Endothelial cell of hepatic sinusoid (primary cell): ENCODE measurements around the gene ACVRL1.

Experiments
- in situ Hi-C: cut with HindIII; loops from 2 replicates; pipeline ENCODE4 v1.10.0; 2017; ENCODE audit warnings: low sequenced_read_pairs

ACVRL1 gene

GRCh38 chr12:51932218-51933076 is 25.1 kb downstream of the ACVRL1 start:
- in situ Hi-C loops, result no loop called here

GRCh38 chr12:51934080-51934479 is 26.8 kb downstream of the ACVRL1 start:
- in situ Hi-C loops, result no loop called here

GRCh38 chr12:51937926-51938325 is 30.6 kb downstream of the ACVRL1 start:
- in situ Hi-C loops, result no loop called here

- in situ Hi-C loops, result no loop called here
Measured at GRCh38 chr12:51938726-51939125, 31.4 kb downstream of the ACVRL1 start.

GRCh38 chr12:51941011-51941581 is 33.8 kb downstream of the ACVRL1 start:
- in situ Hi-C loops, result no loop called here

GRCh38 chr12:51941604-51942003 is 34.3 kb downstream of the ACVRL1 start:
- in situ Hi-C loops, result no loop called here

GRCh38 chr12:51942056-51942455 is 34.8 kb downstream of the ACVRL1 start:
- in situ Hi-C loops, result no loop called here

GRCh38 chr12:51942501-51943000 is 35.2 kb downstream of the ACVRL1 start:
- in situ Hi-C loops, result no loop called here

- in situ Hi-C loops, result no loop called here
Measured at GRCh38 chr12:51943346-51943745, 36.0 kb downstream of the ACVRL1 start.

GRCh38 chr12:51944608-51945233 is 37.4 kb downstream of the ACVRL1 start:
- in situ Hi-C loops, result no loop called here

GRCh38 chr12:51947246-51947996 is 40.1 kb downstream of the ACVRL1 start:
- in situ Hi-C loops, result no loop called here

- in situ Hi-C loops, result no loop called here
Measured at GRCh38 chr12:51948066-51948465, 40.8 kb downstream of the ACVRL1 start.

- in situ Hi-C loops, result no loop called here
Measured at GRCh38 chr12:51949342-51950030, 42.2 kb downstream of the ACVRL1 start.

GRCh38 chr12:51950682-51951198 is 43.4 kb downstream of the ACVRL1 start:
- in situ Hi-C loops, result no loop called here

GRCh38 chr12:51951199-51951842 is 44.0 kb downstream of the ACVRL1 start, which contains the start of gene ACVR1B:
ACVR1B (plus strand) TSS chr12:51951699; CDS start chr12:51951744, 45 bp downstream.
- in situ Hi-C loops, result no loop called here

- in situ Hi-C loops, result no loop called here
Measured at GRCh38 chr12:51951843-51952722, 44.8 kb downstream of the ACVRL1 start.

- in situ Hi-C loops, result no loop called here
Measured at GRCh38 chr12:51953089-51953488, 45.8 kb downstream of the ACVRL1 start.

GRCh38 chr12:51953864-51954263 is 46.6 kb downstream of the ACVRL1 start:
- in situ Hi-C loops, result no loop called here
